ENCODE results near the gene ZFR2.

ZFR2 gene

GRCh38 chr19:3827306-3827705, 41.5 kb downstream of the ZFR2 start:
- DNase-seq (no peak), ATAC-seq (ENCODE audit: insufficient read depth, low read depth) (no peak)
- no peaks in the 10 kb centered on the region for H4K20me1 ChIP-seq (ENCODE audit: insufficient read depth, low read length)
- H3K9me3 ChIP-seq (ENCODE audit: insufficient read depth, low read length, severe bottlenecking) = no peaks in the 10 kb centered on the region
- no peaks in the 10 kb centered on the region for H3K4me1 ChIP-seq (ENCODE audit: insufficient read depth, low read length)
- H2AFZ ChIP-seq (ENCODE audit: low read depth, low read length) = no peak overlapping the region
- H3K4me3 ChIP-seq (ENCODE audit: low read depth in 1 of 2, low read length in 2 of 2) = no peak overlapping the region
- TF ChIP-seq EZH2 (IDR thresholded peaks at IDR 0.05; ENCODE audit: borderline replicate concordance, low read depth, low read length, severe bottlenecking) = no peak
- TF ChIP-seq CTCF (IDR thresholded peaks at IDR 0.05; ENCODE audit: borderline replicate concordance, extremely low read depth, low read length, poor library complexity, severe bottlenecking) = no peak
- no peak overlapping the region for H3K9ac ChIP-seq (ENCODE audit: low read depth, low read length)
- no peak overlapping the region for H3K27ac ChIP-seq (ENCODE audit: low read length)
- H3K79me2 ChIP-seq (ENCODE audit: insufficient read depth, low read length) = no peaks in the 10 kb centered on the region
- H3K27me3 ChIP-seq (ENCODE audit: insufficient read depth, low read length, poor library complexity) = no peaks in the 10 kb centered on the region
- no peaks in the 10 kb centered on the region for H3K36me3 ChIP-seq (ENCODE audit: insufficient read depth, low read length)
- no peak overlapping the region for H3K4me2 ChIP-seq (ENCODE audit: insufficient read depth, low read length)

- no peaks in the 10 kb centered on the region for H4K20me1 ChIP-seq (ENCODE audit: insufficient read depth, low read length)
- no peak overlapping the region for H3K4me3 ChIP-seq (ENCODE audit: low read depth in 1 of 2, low read length in 2 of 2)
- H2AFZ ChIP-seq (ENCODE audit: low read depth, low read length) = no peak overlapping the region
- TF ChIP-seq CTCF (IDR thresholded peaks at IDR 0.05; ENCODE audit: borderline replicate concordance, extremely low read depth, low read length, poor library complexity, severe bottlenecking) (no peak), EZH2 (IDR thresholded peaks at IDR 0.05; ENCODE audit: borderline replicate concordance, low read depth, low read length, severe bottlenecking) (no peak)
- no peak overlapping the region for H3K27ac ChIP-seq (ENCODE audit: low read length)
- no peaks in the 10 kb centered on the region for H3K79me2 ChIP-seq (ENCODE audit: insufficient read depth, low read length)
- DNase-seq (no peak), ATAC-seq (ENCODE audit: insufficient read depth, low read depth) (no peak)
- H3K4me1 ChIP-seq (ENCODE audit: insufficient read depth, low read length) = peaks cover 6% of the 10 kb centered on the region
- no peaks in the 10 kb centered on the region for H3K36me3 ChIP-seq (ENCODE audit: insufficient read depth, low read length)
- H3K27me3 ChIP-seq (ENCODE audit: insufficient read depth, low read length, poor library complexity) = no peaks in the 10 kb centered on the region
- no peak overlapping the region for H3K4me2 ChIP-seq (ENCODE audit: insufficient read depth, low read length)
- no peaks in the 10 kb centered on the region for H3K9me3 ChIP-seq (ENCODE audit: insufficient read depth, low read length, severe bottlenecking)
- H3K9ac ChIP-seq (ENCODE audit: low read depth, low read length) = no peak overlapping the region
These were observed 42.7 kb downstream of the ZFR2 start for GRCh38 chr19:3826163-3826562.

- Histone ChIP-seq H3K4me3 (ENCODE audit: low read depth in 1 of 2, low read length in 2 of 2) (no peak overlapping the region), H2AFZ (ENCODE audit: low read depth, low read length) (no peak overlapping the region), H3K4me1 (ENCODE audit: insufficient read depth, low read length) (peaks cover 6% of the 10 kb centered on the region), H3K36me3 (ENCODE audit: insufficient read depth, low read length) (no peaks in the 10 kb centered on the region), H4K20me1 (ENCODE audit: insufficient read depth, low read length) (no peaks in the 10 kb centered on the region), H3K79me2 (ENCODE audit: insufficient read depth, low read length) (no peaks in the 10 kb centered on the region), H3K9me3 (ENCODE audit: insufficient read depth, low read length, severe bottlenecking) (no peaks in the 10 kb centered on the region), H3K9ac (ENCODE audit: low read depth, low read length) (no peak overlapping the region; the same call in 1 of the 2 replicates), H3K27me3 (ENCODE audit: insufficient read depth, low read length, poor library complexity) (no peaks in the 10 kb centered on the region), H3K27ac (ENCODE audit: low read length) (no peak overlapping the region), H3K4me2 (ENCODE audit: insufficient read depth, low read length) (no peak overlapping the region)
- DNase-seq (no peak), ATAC-seq (ENCODE audit: insufficient read depth, low read depth) (no peak)
- TF ChIP-seq CTCF (IDR thresholded peaks at IDR 0.05; ENCODE audit: borderline replicate concordance, extremely low read depth, low read length, poor library complexity, severe bottlenecking) (no peak), EZH2 (IDR thresholded peaks at IDR 0.05; ENCODE audit: borderline replicate concordance, low read depth, low read length, severe bottlenecking) (no peak)
These were observed 43.4 kb downstream of the ZFR2 start for GRCh38 chr19:3825286-3825956.

All from DND-41 (cell line).